ENCODE results near the gene EIF4G3.
A peak's percentile ranks its signal among the peaks of the same experiment; 100 is the strongest.
"Not testable (repeated sequence)": the region's sequence is repeated elsewhere in the genome, so short reads cannot be mapped to it uniquely, and the experiment has no call there.

The EIF4G3 gene

DNA sequence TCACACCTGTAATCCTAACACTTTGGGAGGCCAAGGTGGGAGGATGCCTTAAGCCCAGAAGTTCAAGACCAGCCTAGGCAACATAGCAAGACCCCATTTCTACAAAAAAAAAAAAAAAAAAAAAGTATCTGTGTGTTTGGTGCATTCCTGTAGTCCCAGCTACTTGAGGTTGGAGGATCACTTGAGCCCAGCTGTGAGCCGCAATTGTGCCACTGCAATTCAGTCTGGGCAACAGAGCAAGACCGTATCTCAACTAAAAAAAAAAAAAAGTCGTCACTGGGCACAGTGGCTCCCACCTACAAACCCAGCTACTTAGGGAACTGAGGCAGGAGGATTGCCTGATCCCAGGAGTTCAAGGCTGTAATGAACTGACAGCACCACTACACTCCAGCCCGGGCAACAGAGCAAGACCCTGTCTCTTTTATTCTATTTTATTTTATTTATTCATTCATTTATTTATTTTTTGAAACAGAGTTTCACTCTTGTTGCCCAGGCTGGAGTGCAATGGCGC, 8.6 kb upstream of the EIF4G3 start:
- no peak for DNase-seq (ENCODE audit: low read depth in 3 of 3)

DNA sequence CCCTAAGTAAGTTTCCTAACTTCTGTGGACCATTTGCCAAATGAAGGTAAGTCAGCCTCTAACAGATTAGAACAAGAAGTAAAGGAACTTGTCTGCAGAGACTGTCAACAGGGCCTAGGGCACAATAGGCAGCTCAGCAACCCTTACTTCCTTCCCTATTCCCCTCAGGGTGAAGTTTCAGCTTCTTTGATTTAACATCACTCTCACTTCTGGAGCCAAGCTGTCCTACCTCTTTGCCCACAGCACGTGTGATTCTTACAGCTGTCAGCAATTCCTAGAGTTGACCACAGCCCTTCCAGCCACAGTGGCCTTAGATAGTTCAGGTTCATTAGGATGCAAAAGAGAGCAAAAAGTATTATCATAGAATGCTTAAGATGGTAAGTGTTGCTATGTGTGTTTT, 7.6 kb upstream of the EIF4G3 start:
- no peak for DNase-seq (ENCODE audit: low read depth in 3 of 3)

GRCh38 chr1:21182181-21182731, 5.6 kb upstream of the EIF4G3 start:
- no peak for DNase-seq (ENCODE audit: low read depth in 3 of 3)

DNA sequence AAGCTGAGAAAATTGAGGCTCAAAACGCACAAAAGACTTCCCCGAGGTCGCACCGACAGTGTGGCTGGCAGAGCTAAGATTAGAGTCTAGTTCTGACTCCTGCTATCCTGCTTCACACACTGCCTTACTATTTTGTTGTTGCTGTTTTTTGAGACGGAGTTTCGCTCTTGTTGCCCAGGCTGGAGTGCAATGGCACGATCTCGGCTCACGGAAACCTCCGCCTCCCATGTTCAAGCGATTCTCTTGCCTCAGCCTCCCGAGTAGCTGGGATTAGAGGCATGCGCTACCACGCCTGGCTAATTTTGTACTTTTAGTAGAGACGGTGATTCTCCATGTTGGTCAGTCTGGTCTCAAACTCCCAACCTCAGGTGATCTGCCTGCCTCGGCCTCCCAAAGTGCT, 1.6 kb upstream of the EIF4G3 start:
- DNase-seq (ENCODE audit: low read depth in 3 of 3) = not testable (repeated sequence)

DNA sequence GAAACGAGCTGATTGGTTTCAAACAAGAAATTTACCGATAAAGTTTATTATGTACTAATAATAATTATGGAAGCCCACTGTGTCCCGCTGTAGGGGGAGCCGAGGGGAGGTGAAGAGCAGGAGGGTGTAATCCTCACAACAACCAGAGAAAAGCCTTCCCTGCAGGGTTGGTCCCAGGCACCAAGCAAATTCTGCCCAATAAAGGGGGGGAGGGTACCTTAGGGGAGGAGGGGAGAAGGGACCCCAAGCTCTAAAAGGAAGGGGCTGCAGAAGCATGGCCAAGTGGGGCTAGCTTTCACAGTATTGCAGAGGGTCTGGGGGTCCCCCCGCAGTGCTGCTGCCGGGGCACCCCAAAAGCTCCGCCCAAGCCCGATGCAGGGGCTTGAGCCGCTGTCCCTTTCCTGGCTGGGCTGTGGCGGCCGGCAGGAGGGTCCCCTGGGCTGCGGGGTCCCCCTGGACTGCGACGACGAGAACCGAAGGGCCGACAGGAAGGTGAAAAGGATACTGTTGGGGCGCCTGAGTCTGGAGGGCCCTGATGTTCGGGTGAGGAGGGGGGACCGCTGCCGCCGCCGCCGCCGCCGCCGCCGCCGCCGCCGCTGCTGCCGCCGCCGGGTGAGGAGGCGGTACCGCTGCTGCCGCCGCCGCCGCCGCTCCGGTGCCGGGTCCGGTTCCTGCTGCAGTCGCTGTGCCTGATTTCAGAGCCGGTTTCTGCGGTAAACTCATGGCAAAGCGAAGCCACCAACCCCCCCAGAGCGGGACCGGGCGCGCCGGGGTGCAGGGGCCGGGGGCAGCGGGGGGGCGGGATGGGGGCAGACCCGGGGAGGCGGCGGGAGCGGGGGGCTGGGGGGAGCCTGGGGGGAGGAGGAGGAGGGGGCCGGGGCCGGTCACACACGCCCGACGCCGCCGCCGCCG, 771 bp downstream of the EIF4G3 start:
- peak in 2 of 3 experiments; percentile 12 to 34 for DNase-seq (ENCODE audit: low read depth in 3 of 3)

- peak in 2 of 3 experiments; percentile 4 to 28 for DNase-seq (ENCODE audit: low read depth in 3 of 3)
Measured at GRCh38 chr1:21175324-21175669, 1.4 kb downstream of the EIF4G3 start.

DNA sequence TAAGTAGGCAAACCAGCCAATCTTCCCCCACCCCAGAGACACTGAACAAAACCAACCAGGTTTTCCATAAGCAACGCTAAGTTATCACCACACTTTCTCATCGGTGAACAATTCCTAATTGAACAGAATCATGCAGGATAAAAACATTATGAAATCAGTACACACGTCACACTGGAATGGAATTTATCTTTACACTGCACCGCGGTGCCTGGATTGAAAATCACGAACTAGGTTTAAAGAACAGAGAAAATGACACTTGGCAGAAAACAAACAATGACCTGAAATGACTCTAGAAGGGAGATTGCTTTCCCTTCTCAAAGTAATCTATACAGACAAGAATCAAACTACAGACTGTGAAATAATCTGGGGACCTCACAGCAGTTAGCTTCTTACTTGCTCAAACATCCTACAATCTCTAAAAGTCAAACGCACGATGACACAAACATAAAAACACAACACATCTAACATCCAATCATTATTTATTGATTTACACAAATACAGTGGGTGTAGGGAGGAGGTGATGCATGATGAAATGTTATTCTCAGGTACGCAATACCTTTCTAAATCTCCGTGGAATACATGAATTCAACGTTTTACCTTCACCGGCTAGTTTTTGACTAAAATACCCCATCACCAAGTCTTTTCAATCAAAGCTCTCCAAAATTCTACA, 1.9 kb downstream of the EIF4G3 start:
- no peak for DNase-seq (ENCODE audit: low read depth in 3 of 3)

DNA sequence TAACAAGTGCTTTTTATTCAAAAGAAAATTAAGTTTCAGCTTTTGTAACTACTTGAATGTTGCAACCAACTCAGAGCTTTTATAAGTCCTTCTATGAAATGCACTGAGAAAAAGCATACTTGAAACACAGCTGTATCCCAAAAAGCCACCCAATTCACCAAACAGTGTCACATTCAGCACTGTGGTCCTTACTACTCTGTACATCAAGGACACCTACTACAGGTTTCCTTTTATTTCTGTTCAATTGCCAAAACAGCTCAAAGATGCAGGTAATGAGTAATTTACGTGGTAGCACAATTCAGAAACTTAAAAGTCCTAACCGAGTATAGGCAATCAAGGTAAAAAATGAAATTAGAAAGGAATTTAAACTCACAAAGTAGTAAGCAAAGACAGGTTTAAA, 2.5 kb downstream of the EIF4G3 start:
- no peak for DNase-seq (ENCODE audit: low read depth in 3 of 3)

DNA sequence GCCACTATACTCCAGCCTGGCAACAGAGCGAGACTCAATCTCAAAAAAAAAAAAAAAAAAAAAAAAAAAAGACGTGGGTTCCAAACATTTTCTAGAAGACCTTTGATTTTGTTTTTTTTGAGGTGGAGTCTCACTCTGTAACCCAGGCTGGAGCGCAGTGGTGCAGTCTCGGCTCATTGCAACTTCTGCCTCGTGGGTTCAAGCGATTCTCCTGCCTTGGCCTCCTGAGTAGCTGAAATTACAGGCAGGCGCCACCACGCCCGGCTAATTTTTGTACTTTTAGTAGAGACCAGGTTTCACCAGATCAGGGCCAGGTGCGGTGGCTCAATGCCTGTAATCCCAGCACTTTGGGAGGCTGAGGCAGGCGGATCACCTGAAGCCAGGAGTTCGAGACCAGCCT, 3.6 kb downstream of the EIF4G3 start:
- DNase-seq (ENCODE audit: low read depth in 3 of 3) = not testable (repeated sequence)

GRCh38 chr1:21170837-21171236, 5.9 kb downstream of the EIF4G3 start:
- DNase-seq (ENCODE audit: low read depth in 3 of 3) = not testable (repeated sequence)

DNA sequence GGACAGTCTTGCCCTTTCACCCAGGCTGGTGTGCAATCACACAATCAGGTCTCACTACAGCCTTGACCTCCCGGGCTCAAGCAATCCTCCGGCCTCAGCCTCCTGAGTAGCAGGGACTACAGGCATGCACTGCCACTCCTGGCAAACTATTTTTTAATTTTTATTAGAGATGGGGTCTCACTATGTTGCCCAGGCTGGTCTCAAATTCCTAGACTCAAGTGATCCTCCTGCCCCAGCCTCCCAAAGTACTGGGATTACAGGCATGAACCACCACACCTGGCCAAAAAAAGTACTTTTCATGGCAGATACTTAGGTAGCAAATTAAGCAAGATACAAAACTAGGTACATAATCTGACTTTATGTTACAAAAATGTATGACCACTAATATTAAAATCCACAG, 8.3 kb downstream of the EIF4G3 start:
- no peak for DNase-seq (ENCODE audit: low read depth in 3 of 3)

GRCh38 chr1:21165646-21166045, 11.1 kb downstream of the EIF4G3 start:
- DNase-seq (ENCODE audit: low read depth in 3 of 3) = no peak

GRCh38 chr1:21165076-21165475, 11.6 kb downstream of the EIF4G3 start:
- DNase-seq (ENCODE audit: low read depth in 3 of 3) = no peak

DNA sequence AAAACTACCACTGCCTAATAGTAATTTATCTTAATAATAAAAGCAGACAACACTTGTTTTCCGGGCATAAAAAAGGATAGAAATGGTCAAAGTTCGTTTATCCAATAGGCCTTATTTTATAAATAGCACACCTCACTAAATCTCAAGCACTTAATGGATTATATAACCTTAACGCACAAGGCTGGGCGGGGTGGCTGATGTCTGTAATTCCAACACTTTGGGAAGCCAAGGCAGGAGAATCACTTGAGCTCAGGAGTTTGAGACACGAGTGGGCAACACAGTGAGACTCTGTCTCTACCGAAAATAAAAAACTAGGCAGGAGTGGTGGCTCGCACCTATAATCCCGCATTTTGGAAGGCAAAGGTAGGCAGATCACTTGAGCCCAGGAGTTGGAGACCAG, 12.4 kb downstream of the EIF4G3 start:
- no peak for DNase-seq (ENCODE audit: low read depth in 3 of 3)

DNA sequence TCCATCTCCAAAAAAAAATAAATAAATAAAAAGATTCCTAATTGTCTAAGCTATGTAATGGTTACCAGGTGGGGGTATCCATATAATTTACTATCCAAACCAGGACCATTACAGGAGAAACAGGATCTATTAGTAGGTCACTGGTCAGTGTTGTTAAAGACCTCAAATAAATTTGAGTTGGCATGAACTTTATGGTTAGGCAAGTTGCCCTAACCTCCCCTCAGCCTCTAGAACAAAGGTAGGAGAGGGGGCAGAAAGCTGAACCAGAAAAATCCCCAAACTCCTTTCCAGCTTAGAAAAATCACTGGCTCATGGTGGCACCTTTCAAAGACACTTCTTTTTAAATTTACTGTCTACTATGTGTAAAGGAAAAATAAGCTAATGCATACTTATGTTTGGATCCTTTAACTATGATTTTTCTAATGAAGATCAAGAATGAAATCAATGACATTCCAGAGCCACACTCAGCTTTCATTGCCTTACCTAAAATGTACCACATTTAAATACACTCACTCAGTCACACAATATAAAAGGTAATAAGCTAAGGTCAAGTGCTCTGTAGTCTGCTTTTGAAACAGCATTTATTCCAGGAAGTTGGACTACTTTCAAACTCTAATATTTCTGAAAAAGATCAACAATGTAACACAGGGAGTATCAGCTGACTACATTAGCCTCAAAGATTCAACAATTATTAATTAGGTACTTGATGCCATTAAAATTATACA, 13.8 kb downstream of the EIF4G3 start:
- DNase-seq (ENCODE audit: low read depth in 3 of 3) = no peak

- no peak for DNase-seq (ENCODE audit: low read depth in 3 of 3)
Measured at GRCh38 chr1:21161842-21162241, 14.9 kb downstream of the EIF4G3 start.

DNA sequence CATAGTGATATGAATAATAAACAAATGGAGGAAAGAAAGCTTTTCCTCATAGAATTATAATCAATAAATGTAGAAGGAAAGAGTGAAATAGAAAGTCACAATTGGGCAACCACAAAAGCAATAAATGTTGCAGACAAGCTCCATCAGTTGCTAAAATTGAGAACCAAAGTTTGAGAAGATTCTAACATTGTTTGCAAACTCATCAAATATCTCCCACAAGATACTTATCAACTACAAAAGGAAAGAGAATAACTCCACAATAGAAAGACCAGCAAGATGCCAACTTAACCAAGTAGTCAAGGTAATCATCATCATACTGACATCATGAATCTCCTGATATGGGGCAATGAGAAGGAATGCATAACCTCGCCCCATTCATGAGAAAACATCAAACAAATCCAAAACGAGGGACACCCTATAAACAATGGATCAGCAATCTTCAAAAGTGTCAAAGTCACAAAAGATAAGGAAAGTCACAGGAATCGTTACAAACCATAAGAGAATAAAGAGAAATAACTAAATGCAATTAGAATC, 16.4 kb downstream of the EIF4G3 start:
- no peak for DNase-seq (ENCODE audit: low read depth in 3 of 3)

- no peak for DNase-seq (ENCODE audit: low read depth in 3 of 3)
Measured at GRCh38 chr1:21157868-21158267, 18.8 kb downstream of the EIF4G3 start.

GRCh38 chr1:21157054-21157453, 19.6 kb downstream of the EIF4G3 start:
- no peak for DNase-seq (ENCODE audit: low read depth in 3 of 3)

DNA sequence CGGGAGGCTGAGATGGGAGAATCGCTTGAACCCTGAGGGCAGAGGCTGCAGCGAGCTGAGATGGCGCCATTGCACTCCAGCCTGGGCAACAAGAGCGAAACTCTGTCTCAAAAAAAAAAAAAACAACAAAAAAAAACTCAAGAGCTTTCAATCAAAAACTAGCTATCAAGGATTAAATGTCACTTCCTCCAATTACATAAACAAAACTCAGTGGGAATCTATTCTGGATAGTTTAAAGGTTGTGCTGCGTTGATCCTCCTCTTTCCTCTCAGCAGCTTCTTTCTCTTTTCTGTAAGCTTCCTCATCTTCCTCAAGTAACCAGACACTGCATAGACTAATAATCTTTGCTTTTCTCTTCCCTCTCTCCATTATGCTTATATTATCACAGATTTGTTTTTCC, 20.7 kb downstream of the EIF4G3 start:
- no peak for DNase-seq (ENCODE audit: low read depth in 3 of 3)

DNA sequence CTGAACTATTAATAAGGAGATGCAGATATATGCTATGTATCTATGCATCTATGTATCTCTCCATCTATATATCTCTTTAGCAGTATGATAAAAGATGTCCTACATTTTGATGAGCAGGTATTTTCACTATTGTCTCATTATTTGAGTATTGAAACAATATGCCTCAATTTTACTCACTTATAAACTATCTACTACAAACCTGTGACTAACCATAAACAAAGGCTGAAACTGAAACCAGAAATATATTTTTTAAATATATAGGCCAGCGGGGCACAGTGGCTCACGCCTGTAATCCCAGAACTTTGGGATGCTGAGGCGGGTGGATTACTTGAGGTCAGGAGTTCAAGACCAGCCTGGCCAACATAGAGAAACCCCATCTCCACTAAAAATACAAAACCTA, 22.0 kb downstream of the EIF4G3 start:
- no peak for DNase-seq (ENCODE audit: low read depth in 3 of 3)

DNA sequence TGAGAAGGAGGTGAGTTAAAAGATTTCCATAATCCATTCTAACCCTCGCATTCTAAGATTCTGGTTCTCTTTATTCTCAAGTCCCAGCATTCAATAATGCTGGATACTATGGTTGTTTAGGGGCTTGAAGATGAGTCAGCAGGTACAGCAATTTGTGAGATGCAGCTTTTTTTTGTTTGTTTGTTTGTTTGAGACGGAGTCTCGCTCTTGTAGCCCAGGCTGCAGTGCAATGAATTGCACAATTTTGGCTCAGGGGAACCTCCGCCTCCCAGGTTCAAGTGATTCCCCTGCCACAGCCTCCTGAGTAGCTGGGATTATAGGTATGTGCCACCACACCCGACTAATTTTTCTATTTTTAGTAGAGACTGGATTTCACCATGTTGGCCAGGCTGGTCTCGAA, 23.3 kb downstream of the EIF4G3 start:
- no peak for DNase-seq (ENCODE audit: low read depth in 3 of 3)
